A549 (cell line): ENCODE results near the gene GUCY1A2.

ENCODE experiments used
- CTCF ChIP-seq: fragments of >200 bp; sonication (Bioruptor Twin); formaldehyde crosslinking; IDR thresholded peaks from 3 replicates; pipeline ENCODE4 v1.5.1; 2016
- RCOR1 ChIP-seq: fragments of 150-350 bp; IDR thresholded peaks from 2 replicates; pipeline ENCODE4 v1.6.1; 2014; ENCODE audit warnings: antibody characterized with exemption, low read length, low read depth

GRCh38 chr11:106656646-106657045 lies 361.6 kb downstream of the GUCY1A2 start:
- no peak for TF ChIP-seq RCOR1
- TF ChIP-seq CTCF, result no peak
